ENCODE measurements around the gene METTL25B.
A peak's percentile ranks its signal among the peaks of the same experiment; 100 is the strongest.

METTL25B gene

DNA sequence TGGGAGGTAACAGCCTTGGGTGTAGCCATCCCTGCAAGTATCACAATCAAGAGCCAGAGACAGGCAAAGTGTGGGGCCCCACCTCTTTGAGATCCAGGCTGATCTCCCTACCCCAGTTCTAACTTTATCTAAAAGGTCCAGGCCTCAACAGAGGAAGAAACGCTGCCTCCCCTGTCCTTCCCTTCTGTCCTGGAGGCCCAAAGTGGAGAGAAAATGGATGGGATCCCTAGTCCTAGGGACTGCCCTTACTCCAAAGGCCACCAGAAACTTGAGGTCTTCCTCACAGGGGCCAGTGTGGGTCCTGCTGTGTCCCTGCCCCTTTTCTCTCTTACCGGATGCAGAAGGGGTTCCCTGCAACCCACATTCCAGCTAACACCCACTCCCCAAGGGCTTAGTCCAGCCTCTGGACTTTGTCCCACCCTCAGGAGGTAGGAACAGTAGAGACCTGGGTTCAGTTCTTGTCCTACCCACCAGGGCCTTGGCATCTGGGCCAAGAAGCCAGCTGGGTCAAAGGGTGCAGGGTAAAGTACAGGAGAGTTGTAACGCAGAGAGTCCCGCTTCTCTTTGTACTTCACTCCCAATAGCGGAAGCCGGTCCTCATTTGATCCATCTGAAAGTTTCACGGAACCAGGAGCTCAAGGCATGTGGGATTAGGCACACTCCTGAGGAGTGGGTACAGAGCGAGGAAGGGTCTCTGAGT lies 21.3 kb downstream of the METTL25B start:
- TF ChIP-seq ESRRG (CRISPR knock-in tag; IDR thresholded peaks at IDR 0.05) (no peak), GLIS3 (CRISPR knock-in tag; IDR thresholded peaks at IDR 0.05) (no peak), TOX (CRISPR knock-in tag; IDR thresholded peaks at IDR 0.05; ENCODE audit: borderline replicate concordance) (no peak), ZFP3 (CRISPR knock-in tag; IDR thresholded peaks at IDR 0.05) (no peak)
- ATAC-seq = no peak

DNA sequence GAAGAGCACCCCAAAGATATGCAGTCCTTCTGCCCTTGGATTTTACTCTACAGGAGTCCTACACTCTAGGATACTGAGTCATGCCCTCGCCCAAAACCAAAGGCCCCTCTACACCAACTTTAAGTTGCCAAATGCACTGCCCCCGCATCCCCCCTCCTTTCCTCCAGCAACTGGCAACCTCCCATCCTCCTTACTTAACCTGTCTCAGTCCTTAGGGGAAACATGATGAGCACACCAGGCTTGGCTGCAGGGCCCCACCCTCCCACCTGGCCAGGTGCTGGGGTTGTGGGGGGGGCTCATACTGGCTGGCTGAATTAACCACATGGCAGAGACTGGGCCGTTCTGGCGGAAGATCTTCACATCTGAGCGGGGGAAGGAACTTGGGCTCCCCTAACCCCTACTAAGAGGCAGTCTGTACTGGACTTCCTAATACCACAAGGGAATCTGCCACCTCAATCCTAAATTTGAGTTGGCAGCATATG lies 22.0 kb downstream of the METTL25B start:
- no peak for ATAC-seq
- TF ChIP-seq GLIS3 (CRISPR knock-in tag; IDR thresholded peaks at IDR 0.05) (no peak), ZNF70 (CRISPR knock-in tag; IDR thresholded peaks at IDR 0.05) (no peak)

DNA sequence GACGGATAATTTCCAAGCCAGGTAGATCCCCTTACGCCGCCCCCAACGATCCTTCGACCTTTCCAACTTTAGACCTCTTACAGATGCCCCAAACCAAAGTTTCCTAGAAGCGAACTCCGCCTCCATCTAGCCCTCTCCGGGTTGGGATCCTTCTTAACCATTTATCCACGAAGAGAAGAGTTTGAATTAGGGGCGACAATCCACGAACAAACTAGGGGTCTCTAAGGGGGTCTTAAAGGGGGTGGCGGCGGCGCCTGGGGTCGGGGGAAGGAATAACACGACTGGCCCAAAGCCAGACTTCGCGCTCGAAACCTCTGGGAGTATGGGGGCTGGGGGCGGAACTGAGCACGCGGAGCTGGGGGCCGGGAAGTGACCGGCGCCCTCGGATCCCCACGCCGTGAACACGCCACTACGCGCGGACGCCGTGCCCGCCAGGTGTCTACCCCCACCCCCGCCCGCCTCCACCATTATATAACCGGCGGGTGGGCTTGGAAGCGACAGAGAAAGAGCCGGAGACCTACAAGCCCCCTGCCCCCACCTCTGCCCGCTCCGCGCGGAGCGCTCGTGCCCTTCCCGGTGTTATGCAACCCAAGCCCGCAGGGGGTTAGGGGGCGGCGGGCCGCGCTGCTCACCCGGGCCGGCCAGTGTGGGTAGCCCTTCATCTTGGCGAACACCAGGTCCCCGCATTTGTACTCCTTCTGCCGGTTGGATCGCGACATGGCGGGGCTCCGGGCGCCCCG lies 22.6 kb downstream of the METTL25B start:
- ATAC-seq = no peak
- TF ChIP-seq ESRRG (CRISPR knock-in tag; IDR thresholded peaks at IDR 0.05) = no peak
- TF ChIP-seq, protein P1, sequence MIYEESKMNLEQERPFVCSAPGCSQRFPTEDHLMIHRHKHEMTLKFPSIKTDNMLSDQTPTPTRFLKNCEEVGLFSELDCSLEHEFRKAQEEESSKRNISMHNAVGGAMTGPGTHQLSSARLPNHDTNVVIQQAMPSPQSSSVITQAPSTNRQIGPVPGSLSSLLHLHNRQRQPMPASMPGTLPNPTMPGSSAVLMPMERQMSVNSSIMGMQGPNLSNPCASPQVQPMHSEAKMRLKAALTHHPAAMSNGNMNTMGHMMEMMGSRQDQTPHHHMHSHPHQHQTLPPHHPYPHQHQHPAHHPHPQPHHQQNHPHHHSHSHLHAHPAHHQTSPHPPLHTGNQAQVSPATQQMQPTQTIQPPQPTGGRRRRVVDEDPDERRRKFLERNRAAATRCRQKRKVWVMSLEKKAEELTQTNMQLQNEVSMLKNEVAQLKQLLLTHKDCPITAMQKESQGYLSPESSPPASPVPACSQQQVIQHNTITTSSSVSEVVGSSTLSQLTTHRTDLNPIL (CRISPR knock-in tag; IDR thresholded peaks at IDR 0.05; ENCODE audit: low read depth) = no peak
- TF ChIP-seq, protein P2, sequence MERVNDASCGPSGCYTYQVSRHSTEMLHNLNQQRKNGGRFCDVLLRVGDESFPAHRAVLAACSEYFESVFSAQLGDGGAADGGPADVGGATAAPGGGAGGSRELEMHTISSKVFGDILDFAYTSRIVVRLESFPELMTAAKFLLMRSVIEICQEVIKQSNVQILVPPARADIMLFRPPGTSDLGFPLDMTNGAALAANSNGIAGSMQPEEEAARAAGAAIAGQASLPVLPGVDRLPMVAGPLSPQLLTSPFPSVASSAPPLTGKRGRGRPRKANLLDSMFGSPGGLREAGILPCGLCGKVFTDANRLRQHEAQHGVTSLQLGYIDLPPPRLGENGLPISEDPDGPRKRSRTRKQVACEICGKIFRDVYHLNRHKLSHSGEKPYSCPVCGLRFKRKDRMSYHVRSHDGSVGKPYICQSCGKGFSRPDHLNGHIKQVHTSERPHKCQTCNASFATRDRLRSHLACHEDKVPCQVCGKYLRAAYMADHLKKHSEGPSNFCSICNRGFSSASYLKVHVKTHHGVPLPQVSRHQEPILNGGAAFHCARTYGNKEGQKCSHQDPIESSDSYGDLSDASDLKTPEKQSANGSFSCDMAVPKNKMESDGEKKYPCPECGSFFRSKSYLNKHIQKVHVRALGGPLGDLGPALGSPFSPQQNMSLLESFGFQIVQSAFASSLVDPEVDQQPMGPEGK (CRISPR knock-in tag; IDR thresholded peaks at IDR 0.05; ENCODE audit: borderline replicate concordance) = 0 out of 2 replicates have a peak, but pooled peaks have one; percentile 38

DNA sequence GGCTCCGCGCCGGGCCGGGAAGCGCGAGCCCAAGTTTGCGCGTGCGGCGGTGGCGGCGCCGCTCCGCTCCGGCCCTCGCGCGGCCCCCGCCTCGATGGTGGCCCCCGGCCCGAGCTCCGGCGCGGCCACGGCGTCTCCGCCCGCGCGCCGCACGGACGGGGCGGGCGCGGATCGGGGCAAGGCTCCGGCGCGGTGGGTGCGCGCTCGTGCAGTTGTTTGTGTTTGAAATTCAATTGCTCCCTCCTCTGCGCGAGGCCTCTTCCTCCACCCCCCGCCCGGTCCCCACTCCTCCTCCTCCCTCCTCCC lies 23.1 kb downstream of the METTL25B start, which contains the start of gene HDGF:
HDGF (minus strand) TSS at position 225 of the 306 bp plus-strand sequence. CDS start 246 bp downstream, outside the sequence.
- ATAC-seq = no peak
- no peak for TF ChIP-seq ZNF565 (CRISPR knock-in tag; conservative IDR thresholded peaks at IDR 0.05; ENCODE audit: low read depth)
- TF ChIP-seq CSDC2 (CRISPR knock-in tag; IDR thresholded peaks at IDR 0.05) = no peak
- TF ChIP-seq PPARA (CRISPR knock-in tag; IDR thresholded peaks at IDR 0.05; ENCODE audit: borderline replicate concordance) = no peak
- TF ChIP-seq, protein P3, sequence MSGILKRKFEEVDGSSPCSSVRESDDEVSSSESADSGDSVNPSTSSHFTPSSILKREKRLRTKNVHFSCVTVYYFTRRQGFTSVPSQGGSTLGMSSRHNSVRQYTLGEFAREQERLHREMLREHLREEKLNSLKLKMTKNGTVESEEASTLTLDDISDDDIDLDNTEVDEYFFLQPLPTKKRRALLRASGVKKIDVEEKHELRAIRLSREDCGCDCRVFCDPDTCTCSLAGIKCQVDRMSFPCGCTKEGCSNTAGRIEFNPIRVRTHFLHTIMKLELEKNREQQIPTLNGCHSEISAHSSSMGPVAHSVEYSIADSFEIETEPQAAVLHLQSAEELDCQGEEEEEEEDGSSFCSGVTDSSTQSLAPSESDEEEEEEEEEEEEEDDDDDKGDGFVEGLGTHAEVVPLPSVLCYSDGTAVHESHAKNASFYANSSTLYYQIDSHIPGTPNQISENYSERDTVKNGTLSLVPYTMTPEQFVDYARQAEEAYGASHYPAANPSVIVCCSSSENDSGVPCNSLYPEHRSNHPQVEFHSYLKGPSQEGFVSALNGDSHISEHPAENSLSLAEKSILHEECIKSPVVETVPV (CRISPR knock-in tag; IDR thresholded peaks at IDR 0.05) = no peak

DNA sequence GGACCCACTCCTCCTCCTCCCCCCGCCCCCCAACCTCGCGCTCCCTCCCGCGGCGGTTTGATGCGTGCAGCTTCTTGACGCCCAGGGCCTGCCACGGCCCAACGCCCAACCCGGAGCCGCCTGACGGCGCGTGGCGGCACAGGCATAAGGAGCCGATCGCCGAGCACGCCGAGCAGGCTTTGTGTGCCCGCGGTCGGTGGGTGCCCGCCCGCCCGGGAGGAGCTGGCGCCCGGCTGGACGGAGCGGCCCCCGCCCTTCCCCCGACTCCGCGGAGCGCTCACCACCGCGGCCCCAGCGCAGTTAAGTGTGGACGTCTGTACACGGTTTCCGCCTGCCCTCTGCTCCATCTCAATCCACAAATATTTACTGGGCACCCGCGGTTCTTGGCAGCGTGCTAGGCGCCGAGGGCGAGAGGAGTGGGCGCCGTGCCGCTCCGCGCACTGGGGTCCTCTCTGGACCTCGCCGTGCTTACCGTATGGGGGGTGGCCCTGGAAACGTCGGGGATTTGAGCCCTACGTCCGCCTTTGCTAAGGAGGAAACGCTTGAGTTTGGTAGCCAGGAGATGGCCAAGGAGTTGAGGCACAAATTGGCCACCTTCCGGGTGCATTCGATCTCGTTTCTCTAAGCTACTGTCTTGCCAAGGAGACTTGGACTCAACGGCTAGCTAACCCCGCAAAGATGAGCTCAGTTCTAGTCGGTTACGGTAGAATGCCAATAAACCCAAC lies 23.6 kb downstream of the METTL25B start:
- ATAC-seq = peak; percentile 70
- no peak for TF ChIP-seq ZFP30 (CRISPR knock-in tag; IDR thresholded peaks at IDR 0.05)

DNA sequence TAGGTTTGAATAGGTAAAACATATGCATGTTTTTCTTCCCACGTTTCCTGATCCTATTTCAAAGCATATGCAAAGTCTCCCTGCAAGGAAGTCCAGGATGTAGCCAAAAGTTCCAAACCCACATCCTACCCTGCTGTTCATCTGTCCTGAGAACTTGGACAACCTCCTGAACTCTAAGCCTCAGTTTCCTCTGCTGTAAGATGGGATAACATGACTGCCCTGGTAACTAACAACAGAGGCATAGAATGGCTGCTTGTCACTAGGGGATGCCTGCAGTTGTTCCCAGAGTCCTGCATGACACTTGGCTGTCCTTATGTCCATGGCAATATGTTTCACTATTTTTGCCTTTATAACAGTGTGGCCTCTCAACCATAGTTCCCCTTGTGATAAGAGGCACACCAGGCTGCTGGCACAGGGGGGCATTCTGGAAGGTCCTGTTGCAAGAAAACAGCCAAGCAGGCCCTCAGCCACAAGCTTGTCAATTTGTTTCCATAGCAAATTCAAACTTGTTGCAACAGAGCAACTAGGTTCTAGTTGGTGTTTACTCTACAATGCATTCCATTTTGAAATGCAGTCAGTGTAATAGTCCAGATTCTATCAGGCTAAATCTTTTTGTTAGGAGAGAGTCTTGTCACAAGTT lies 24.7 kb downstream of the METTL25B start:
- no peak for ATAC-seq
- TF ChIP-seq ZFP3 (CRISPR knock-in tag; IDR thresholded peaks at IDR 0.05) = no peak
- TF ChIP-seq, protein P3 (CRISPR knock-in tag; IDR thresholded peaks at IDR 0.05) = no peak
- no peak for TF ChIP-seq ZFP30 (CRISPR knock-in tag; IDR thresholded peaks at IDR 0.05)
- TF ChIP-seq SNAI2 (CRISPR knock-in tag; IDR thresholded peaks at IDR 0.05) = no peak
- TF ChIP-seq, protein P2 (CRISPR knock-in tag; IDR thresholded peaks at IDR 0.05; ENCODE audit: borderline replicate concordance) = no peak
- TF ChIP-seq RARB (CRISPR knock-in tag; IDR thresholded peaks at IDR 0.05) = no peak
- no peak for TF ChIP-seq CSDC2 (CRISPR knock-in tag; IDR thresholded peaks at IDR 0.05)
- TF ChIP-seq TCF4 (CRISPR knock-in tag; IDR thresholded peaks at IDR 0.05; ENCODE audit: borderline replicate concordance) = no peak
- no peak for TF ChIP-seq ZNF70 (CRISPR knock-in tag; IDR thresholded peaks at IDR 0.05)
- TF ChIP-seq, protein P4, sequence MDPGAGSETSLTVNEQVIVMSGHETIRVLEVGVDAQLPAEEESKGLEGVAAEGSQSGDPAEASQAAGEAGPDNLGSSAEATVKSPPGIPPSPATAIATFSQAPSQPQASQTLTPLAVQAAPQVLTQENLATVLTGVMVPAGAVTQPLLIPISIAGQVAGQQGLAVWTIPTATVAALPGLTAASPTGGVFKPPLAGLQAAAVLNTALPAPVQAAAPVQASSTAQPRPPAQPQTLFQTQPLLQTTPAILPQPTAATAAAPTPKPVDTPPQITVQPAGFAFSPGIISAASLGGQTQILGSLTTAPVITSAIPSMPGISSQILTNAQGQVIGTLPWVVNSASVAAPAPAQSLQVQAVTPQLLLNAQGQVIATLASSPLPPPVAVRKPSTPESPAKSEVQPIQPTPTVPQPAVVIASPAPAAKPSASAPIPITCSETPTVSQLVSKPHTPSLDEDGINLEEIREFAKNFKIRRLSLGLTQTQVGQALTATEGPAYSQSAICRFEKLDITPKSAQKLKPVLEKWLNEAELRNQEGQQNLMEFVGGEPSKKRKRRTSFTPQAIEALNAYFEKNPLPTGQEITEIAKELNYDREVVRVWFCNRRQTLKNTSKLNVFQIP (CRISPR knock-in tag; IDR thresholded peaks at IDR 0.05; ENCODE audit: borderline replicate concordance, low read depth) = no peak
- TF ChIP-seq ZNF8 (CRISPR knock-in tag; IDR thresholded peaks at IDR 0.05) = no peak
- TF ChIP-seq ZC3H10 (CRISPR knock-in tag; IDR thresholded peaks at IDR 0.05) = no peak
- TF ChIP-seq ESRRG (CRISPR knock-in tag; IDR thresholded peaks at IDR 0.05) = no peak
- TF ChIP-seq GLIS3 (CRISPR knock-in tag; IDR thresholded peaks at IDR 0.05) = no peak
